Right lobe of liver (tissue), 4 donors: Measurements from ENCODE around the gene DNMT3L.

ENCODE experiments used
- POLR2A ChIP-seq: fragments of 450-650 bp; IDR thresholded peaks from one replicate; pipeline ENCODE4 v1.6.1; 2017; ENCODE audit warnings: antibody characterized with exemption, mild to moderate bottlenecking
- TF ChIP-seq, protein P1 (sequence below), 4 donors: fragments of 200-600 bp in 3 of 4; fragments of 450-650 bp in 1 of 4; IDR thresholded peaks; one replicate each; pipeline versions ENCODE4 v1.5.1 to v1.8.0; 2016 to 2022; ENCODE audit warnings: antibody characterized with exemption in 4 of 4, mild to moderate bottlenecking in 2 of 4
- donor health status: DM: no; HTN: no; CAD: no.
- donor health status: DM: no; HTN: no; CAD: no.
- donor health status: DM: no; HTN: yes; CAD: no.

DNA sequence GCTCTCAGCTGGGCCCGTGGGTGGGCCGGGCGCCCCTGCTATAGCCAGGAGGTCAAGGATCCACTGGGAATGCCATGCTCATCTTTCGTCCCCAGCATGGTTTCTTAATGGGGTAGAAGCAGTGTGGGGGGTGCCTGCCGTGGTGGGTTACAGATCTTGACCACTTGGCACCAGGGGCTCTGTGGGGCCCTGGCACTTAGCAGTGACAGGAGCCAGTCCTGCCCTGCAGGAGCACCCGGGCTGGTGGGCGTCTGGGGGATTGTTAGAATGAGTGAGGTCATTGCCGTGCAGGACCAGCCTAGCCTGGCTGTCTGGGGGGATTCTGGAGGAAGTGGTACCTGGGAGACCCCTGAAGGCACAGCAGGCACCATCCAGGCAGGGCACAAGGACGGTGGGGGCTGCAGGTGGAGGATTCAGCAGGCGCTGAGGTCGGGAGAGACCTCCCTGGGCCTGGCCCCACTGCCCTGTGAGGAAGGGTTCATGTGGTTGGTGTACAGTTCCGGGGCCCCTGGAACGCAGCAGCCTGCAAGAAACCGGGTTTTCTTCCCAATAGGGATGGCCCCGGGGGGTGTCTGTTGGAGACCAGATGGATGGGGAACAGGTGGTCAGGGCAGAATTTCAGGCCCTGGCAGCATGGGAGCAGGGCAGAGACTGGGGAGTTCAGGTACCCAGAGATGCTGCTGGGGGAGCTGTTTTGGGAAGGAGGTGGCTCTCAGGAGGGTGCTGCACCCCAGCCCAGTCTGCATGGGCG is 28.8 kb upstream of the DNMT3L start:
- TF ChIP-seq, protein P1, sequence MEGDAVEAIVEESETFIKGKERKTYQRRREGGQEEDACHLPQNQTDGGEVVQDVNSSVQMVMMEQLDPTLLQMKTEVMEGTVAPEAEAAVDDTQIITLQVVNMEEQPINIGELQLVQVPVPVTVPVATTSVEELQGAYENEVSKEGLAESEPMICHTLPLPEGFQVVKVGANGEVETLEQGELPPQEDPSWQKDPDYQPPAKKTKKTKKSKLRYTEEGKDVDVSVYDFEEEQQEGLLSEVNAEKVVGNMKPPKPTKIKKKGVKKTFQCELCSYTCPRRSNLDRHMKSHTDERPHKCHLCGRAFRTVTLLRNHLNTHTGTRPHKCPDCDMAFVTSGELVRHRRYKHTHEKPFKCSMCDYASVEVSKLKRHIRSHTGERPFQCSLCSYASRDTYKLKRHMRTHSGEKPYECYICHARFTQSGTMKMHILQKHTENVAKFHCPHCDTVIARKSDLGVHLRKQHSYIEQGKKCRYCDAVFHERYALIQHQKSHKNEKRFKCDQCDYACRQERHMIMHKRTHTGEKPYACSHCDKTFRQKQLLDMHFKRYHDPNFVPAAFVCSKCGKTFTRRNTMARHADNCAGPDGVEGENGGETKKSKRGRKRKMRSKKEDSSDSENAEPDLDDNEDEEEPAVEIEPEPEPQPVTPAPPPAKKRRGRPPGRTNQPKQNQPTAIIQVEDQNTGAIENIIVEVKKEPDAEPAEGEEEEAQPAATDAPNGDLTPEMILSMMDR (IDR thresholded peaks at IDR 0.05) = no peak
- no peak for TF ChIP-seq POLR2A
